OCI-LY7 (cell line): Measurements from ENCODE around the gene AMFR. TPM values are rescaled to one million over a fixed set of nuclear protein-coding genes. Genes with fewer than 3 reads are reported as not detected.

Experiments used
- BruUV-seq: library from RNA; stranded (reverse); fragments of 400-500 nt; replicated peaks from 2 replicates; lab custom pipeline; 2021; lab: Mats Ljungman, UMichigan
- CTCF ChIA-PET: fragments of 300-600 bp; sonication (Branson Sonifier 250); formaldehyde crosslinking; loops from one replicate; lab custom pipeline; 2022; ENCODE audit warnings: antibody characterized with exemption; ENCODE audit not compliant: unreplicated experiment; lab: Charles Lee
- POLR2A ChIA-PET: fragments of 300-600 bp; sonication (Branson Sonifier 250); formaldehyde crosslinking; loops from one replicate; lab custom pipeline; 2022; ENCODE audit warnings: antibody characterized with exemption; lab: Charles Lee
- DNase-seq: peaks from one replicate; pipeline ENCODE4 v3.0.0-alpha.2; 2015; ENCODE audit warnings: low spot score
- H2AFZ ChIP-seq: fragments of 200-600 bp; sonication (generic), shearing (Covaris generic); 2 replicates; pipeline ENCODE4 v1.6.1; 2014; ENCODE audit warnings: mild to moderate bottlenecking, antibody characterized with exemption, low read length, moderate library complexity
- H3K27ac ChIP-seq: fragments of 200-600 bp; sonication (generic); 2 replicates; pipeline ENCODE4 v1.5.1; 2014; ENCODE audit warnings: mixed run types, low read depth, mild to moderate bottlenecking, moderate library complexity, low read length, inconsistent platforms; ENCODE audit not compliant: poor library complexity, severe bottlenecking
- H3K36me3 ChIP-seq: fragments of 200-600 bp; sonication (generic); 2 replicates; pipeline ENCODE4 v1.6.1; 2014; ENCODE audit warnings: mild to moderate bottlenecking, antibody characterized with exemption, low read length, moderate library complexity, mixed read lengths; ENCODE audit not compliant: insufficient read depth
- H3K4me1 ChIP-seq: fragments of 200-600 bp; sonication (generic); 2 replicates; pipeline ENCODE4 v1.5.1; 2014; ENCODE audit warnings: mild to moderate bottlenecking, low read length; ENCODE audit not compliant: insufficient read depth, poor library complexity, severe bottlenecking
- H3K4me2 ChIP-seq: fragments of 200-600 bp; sonication (generic); 2 replicates; pipeline ENCODE4 v1.6.1; 2014; ENCODE audit warnings: mild to moderate bottlenecking, low read length
- H3K4me3 ChIP-seq: fragments of 200-600 bp; sonication (generic); 2 replicates; pipeline ENCODE4 v1.5.1; 2014; ENCODE audit warnings: mild to moderate bottlenecking, low read depth, low read length; ENCODE audit not compliant: poor library complexity, severe bottlenecking
- H3K79me2 ChIP-seq: fragments of 200-600 bp; sonication (generic); 2 replicates; pipeline ENCODE4 v1.6.1; 2016; ENCODE audit warnings: low read depth, mild to moderate bottlenecking, low read length, moderate library complexity, mixed read lengths; ENCODE audit not compliant: insufficient read depth
- H3K9me2 ChIP-seq: fragments of 200-600 bp; sonication (generic); 2 replicates; pipeline ENCODE4 v1.6.1; 2016; ENCODE audit warnings: mild to moderate bottlenecking, low read length, mixed read lengths; ENCODE audit not compliant: insufficient read depth
- H3K9me3 ChIP-seq: fragments of 200-600 bp; sonication (generic); 2 replicates; pipeline ENCODE4 v1.6.1; 2014; ENCODE audit warnings: mild to moderate bottlenecking, mixed run types, low read length, mixed read lengths
- H4K20me1 ChIP-seq: fragments of 200-600 bp; sonication (generic); 2 replicates; pipeline ENCODE4 v1.6.1; 2014; ENCODE audit warnings: mild to moderate bottlenecking, antibody characterized with exemption, low read length, moderate library complexity, mixed read lengths; ENCODE audit not compliant: insufficient read depth
- EZH2phosphoT487 ChIP-seq: fragments of 200-600 bp; sonication (generic); IDR thresholded peaks from 2 replicates; pipeline ENCODE4 v1.6.1; 2018; ENCODE audit warnings: low read depth, borderline replicate concordance, mild to moderate bottlenecking, mixed run types, antibody characterized with exemption, low read length, moderate library complexity, mixed read lengths
- intact Hi-C: fragments of 100-400 bp; cut with micrococcal nuclease; formaldehyde crosslinking; loops from one replicate; pipeline ENCODE4 v1.10.0; 2022; ENCODE audit not compliant: unreplicated experiment
- total RNA-seq, 2 experiments: library from RNA; depleted of rRNA in 1 of 2; stranded (reverse); fragments of >200 nt in 1 of 2; shearing (Covaris generic) in 1 of 2; gene quantifications; 2 replicates each; pipeline ENCODE4 v1.2.3, GENCODE V29; 2014 to 2022
- TF ChIP-seq, protein P1 (sequence below): fragments of 200-600 bp; sonication (generic); conservative IDR thresholded peaks from 2 replicates; pipeline ENCODE4 v1.5.1; 2014; ENCODE audit warnings: mild to moderate bottlenecking, antibody characterized with exemption, low read length, moderate library complexity, mixed read lengths

Gene AMFR
- total RNA-seq, 2 experiments from 2014 or later, result 87.7 to 101 TPM

DNA sequence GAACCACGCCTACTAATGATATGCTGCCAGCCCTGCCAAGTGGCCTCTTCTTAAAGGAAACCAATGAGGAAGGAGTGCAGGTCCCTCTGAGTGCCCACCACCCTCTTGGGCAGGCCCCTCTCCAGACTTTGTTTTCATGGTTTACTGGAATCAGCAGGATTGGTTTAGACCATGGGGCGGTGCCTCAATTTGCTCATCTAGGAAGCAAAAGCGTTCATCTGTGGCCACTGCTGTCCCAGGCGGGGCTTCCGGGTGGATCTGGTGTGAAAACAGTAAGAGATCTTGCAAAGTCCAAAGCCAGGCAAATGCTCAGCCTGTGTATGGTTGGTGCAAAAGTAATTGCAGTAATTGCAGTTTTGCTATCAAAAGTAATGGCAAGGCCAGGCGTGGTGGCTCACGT lies 71.3 kb downstream of the AMFR start:
- intact Hi-C loops, result no loop called here

DNA sequence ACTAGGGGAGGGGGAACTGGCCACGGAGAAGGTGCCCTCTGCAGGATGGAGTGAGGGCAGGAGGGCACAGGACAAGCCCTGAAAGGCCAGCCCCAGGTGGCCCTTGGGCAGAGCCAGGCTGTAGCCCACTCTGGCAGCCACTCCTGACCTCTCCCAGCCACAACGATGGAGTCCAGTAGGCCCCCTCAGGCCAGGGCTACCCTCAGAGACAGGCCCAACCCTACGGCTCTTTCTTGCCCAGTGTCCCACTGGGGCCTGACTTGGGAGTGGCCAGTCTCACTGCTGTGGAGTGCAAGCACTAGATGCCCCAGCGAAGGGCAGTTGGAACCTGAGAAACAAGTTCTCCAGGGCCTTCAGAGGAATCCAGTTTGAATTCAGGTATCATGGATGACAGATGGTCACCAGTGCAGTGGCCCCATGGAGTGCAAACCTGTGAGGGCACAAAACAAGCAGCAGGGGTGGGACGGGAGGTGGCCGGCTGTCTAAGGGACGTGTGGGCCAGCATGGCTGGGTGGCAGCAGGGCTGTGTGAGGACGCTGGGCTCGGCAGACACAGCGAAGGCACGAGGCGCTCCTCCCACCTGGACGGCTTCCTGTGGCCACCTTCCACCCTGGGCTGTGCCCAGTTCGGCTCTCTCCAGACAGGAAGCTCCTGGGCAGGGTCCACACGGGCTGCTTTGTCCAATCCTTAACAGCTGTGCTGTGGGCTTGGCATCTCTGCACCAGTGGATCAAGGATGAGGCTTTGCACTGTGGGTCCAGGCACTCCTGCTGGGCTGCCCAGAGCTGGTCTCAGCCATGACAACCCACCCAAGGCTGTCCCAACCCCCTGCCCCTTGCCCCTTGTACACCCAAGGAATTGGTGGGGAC lies 72.1 kb downstream of the AMFR start:
- H3K36me3 ChIP-seq, result no peaks in the 10 kb centered on the region
- H4K20me1 ChIP-seq, result no peaks in the 10 kb centered on the region
- H3K4me3 ChIP-seq, result no peak overlapping the region
- DNase-seq, result no peak
- H3K9me3 ChIP-seq, result no peaks in the 10 kb centered on the region
- no peaks in the 10 kb centered on the region for H3K79me2 ChIP-seq
- no peak overlapping the region for H3K27ac ChIP-seq
- CTCF ChIA-PET, result no interaction called here
- H3K4me1 ChIP-seq, result peaks cover 11% of the 10 kb centered on the region
- no peak overlapping the region for H2AFZ ChIP-seq
- H3K4me2 ChIP-seq, result no peak overlapping the region
- no TSS peak for BruUV-seq
- no peaks in the 10 kb centered on the region for H3K9me2 ChIP-seq
- intact Hi-C loops, result no loop called here
- POLR2A ChIA-PET, result no interaction called here
- TF ChIP-seq EZH2phosphoT487, result no peak
- TF ChIP-seq, protein P1, sequence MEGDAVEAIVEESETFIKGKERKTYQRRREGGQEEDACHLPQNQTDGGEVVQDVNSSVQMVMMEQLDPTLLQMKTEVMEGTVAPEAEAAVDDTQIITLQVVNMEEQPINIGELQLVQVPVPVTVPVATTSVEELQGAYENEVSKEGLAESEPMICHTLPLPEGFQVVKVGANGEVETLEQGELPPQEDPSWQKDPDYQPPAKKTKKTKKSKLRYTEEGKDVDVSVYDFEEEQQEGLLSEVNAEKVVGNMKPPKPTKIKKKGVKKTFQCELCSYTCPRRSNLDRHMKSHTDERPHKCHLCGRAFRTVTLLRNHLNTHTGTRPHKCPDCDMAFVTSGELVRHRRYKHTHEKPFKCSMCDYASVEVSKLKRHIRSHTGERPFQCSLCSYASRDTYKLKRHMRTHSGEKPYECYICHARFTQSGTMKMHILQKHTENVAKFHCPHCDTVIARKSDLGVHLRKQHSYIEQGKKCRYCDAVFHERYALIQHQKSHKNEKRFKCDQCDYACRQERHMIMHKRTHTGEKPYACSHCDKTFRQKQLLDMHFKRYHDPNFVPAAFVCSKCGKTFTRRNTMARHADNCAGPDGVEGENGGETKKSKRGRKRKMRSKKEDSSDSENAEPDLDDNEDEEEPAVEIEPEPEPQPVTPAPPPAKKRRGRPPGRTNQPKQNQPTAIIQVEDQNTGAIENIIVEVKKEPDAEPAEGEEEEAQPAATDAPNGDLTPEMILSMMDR, result no peak

More for the DNA sequence above, 71.3 kb downstream of the AMFR start:
- Histone ChIP-seq H3K9me3 (no peaks in the 10 kb centered on the region), H3K4me1 (peaks cover 11% of the 10 kb centered on the region), H3K36me3 (no peaks in the 10 kb centered on the region), H4K20me1 (no peaks in the 10 kb centered on the region), H3K9me2 (no peaks in the 10 kb centered on the region), H2AFZ (no peak overlapping the region), H3K4me3 (no peak overlapping the region), H3K27ac (no peak overlapping the region), H3K79me2 (no peaks in the 10 kb centered on the region), H3K4me2 (no peak overlapping the region)
- no peak for TF ChIP-seq EZH2phosphoT487
- TF ChIP-seq, protein P1, result no peak
- ChIA-PET POLR2A (no interaction called here), CTCF (no interaction called here)
- no peak for DNase-seq
- no TSS peak for BruUV-seq
